GM12878 (cell line): ENCODE data around the gene GZMM. TPM values are rescaled to one million over a fixed set of nuclear protein-coding genes. Genes with fewer than 3 reads are reported as not detected.

Experiments
- ATAC-seq: fragments of 200-7000 bp; cut with Tn5 transposase; 3 replicates; pipeline ENCODE4 v1.9.1; 2020; ENCODE audit warnings: mild to moderate bottlenecking, moderate library complexity
- BruUV-seq: library from RNA; stranded (reverse); fragments of 400-500 nt; replicated peaks from 2 replicates; lab custom pipeline; 2021; lab: Mats Ljungman, UMichigan
- CTCF ChIA-PET: fragments of 300-600 bp; sonication (Branson Sonifier 250); formaldehyde crosslinking; extraction: SDS; loops from one replicate; lab custom pipeline; 2021; ENCODE audit warnings: inconsistent platforms; lab: Yijun Ruan, JAX
- POLR2A ChIA-PET: fragments of 350-600 bp; formaldehyde crosslinking; extraction: SDS; loops from one replicate; lab custom pipeline; 2021; ENCODE audit warnings: inconsistent platforms; lab: Charles Lee
- RAD21 ChIA-PET: fragments of 300-600 bp; sonication (Branson Sonifier 250); formaldehyde crosslinking; loops from one replicate; lab custom pipeline; 2023; ENCODE audit warnings: antibody characterized with exemption; ENCODE audit not compliant: unreplicated experiment; lab: Charles Lee
- SMC1A ChIA-PET: fragments of 300-600 bp; sonication (Branson Sonifier 250); formaldehyde crosslinking; loops from one replicate; lab custom pipeline; 2023; ENCODE audit not compliant: unreplicated experiment, uncharacterized antibody; lab: Charles Lee
- DNase-seq: peaks from one replicate; pipeline ENCODE4 v3.0.0-alpha.2; 2011; ENCODE audit warnings: low read depth, low spot score
- FAIRE-seq: peaks from 3 replicates; lab custom pipeline; 2011; peaks lifted over from hg19 to GRCh38; lab: Jason Lieb, UNC
- H2AFZ ChIP-seq: 2 replicates; pipeline ENCODE4 v1.6.0; 2011; ENCODE audit warnings: low read depth, low read length, control low read depth; ENCODE audit not compliant: control insufficient read depth
- H3K27ac ChIP-seq: 2 replicates; pipeline ENCODE4 v1.5.1; 2011; ENCODE audit warnings: control low read depth; ENCODE audit not compliant: control insufficient read depth, insufficient read depth
- H3K27me3 ChIP-seq, 2 experiments: replicated peaks in 1 of 2; 2 replicates each; pipeline versions ENCODE4 v1.6.0 to v1.6.1; 2011; ENCODE audit warnings: low read length in 1 of 2; ENCODE audit not compliant: control insufficient read depth in 2 of 2, insufficient read depth in 2 of 2
- H3K36me3 ChIP-seq, 2 experiments: 2 replicates each; pipeline ENCODE4 v1.5.1; 2011; ENCODE audit warnings: low read length in 1 of 2; ENCODE audit not compliant: control insufficient read depth in 2 of 2, insufficient read depth in 2 of 2
- H3K4me1 ChIP-seq: 2 replicates; pipeline ENCODE4 v1.6.1; 2011; ENCODE audit warnings: mild to moderate bottlenecking, low read length, moderate library complexity, mixed read lengths; ENCODE audit not compliant: control insufficient read depth, insufficient read depth
- H3K4me2 ChIP-seq: 2 replicates; pipeline ENCODE4 v1.6.0; 2011; ENCODE audit warnings: control low read depth; ENCODE audit not compliant: control insufficient read depth, insufficient read depth
- H3K4me3 ChIP-seq: fragments of 200-600 bp; sonication (generic); 2 replicates; pipeline ENCODE4 v1.5.1; 2016
- H3K79me2 ChIP-seq: 2 replicates; pipeline ENCODE4 v1.6.0; 2011; ENCODE audit warnings: low read length; ENCODE audit not compliant: control insufficient read depth, insufficient read depth
- H3K9ac ChIP-seq: 2 replicates; pipeline ENCODE4 v1.8.0; 2011; ENCODE audit warnings: low read length, control low read depth, mixed read lengths; ENCODE audit not compliant: control insufficient read depth, insufficient read depth
- H3K9me3 ChIP-seq: replicated peaks from 3 replicates; pipeline ENCODE4 v1.5.1; 2011; ENCODE audit warnings: mild to moderate bottlenecking, low read length; ENCODE audit not compliant: control insufficient read depth, insufficient read depth
- H4K20me1 ChIP-seq: 2 replicates; pipeline ENCODE4 v1.6.0; 2011; ENCODE audit not compliant: control insufficient read depth, insufficient read depth
- BCL3 ChIP-seq: IDR thresholded peaks from 2 replicates; pipeline ENCODE4 v1.6.1; 2011; ENCODE audit warnings: borderline replicate concordance, low read depth, mild to moderate bottlenecking, moderate library complexity, low read length; ENCODE audit not compliant: insufficient read depth, poor library complexity, severe bottlenecking
- BMI1 ChIP-seq: fragments of 450-650 bp; IDR thresholded peaks from 2 replicates; pipeline ENCODE4 v1.6.1; 2016; ENCODE audit warnings: mild to moderate bottlenecking, moderate library complexity, borderline replicate concordance
- CHD2 ChIP-seq: IDR thresholded peaks from 2 replicates; pipeline ENCODE4 v1.6.1; 2011; ENCODE audit warnings: low read depth, low read length, improper control_type of control experiment, borderline replicate concordance
- CREB1 ChIP-seq: IDR thresholded peaks from 2 replicates; pipeline ENCODE4 v1.6.1; 2012; ENCODE audit warnings: low read depth, mild to moderate bottlenecking, inconsistent platforms
- KAT2A ChIP-seq: conservative IDR thresholded peaks from 2 replicates; pipeline ENCODE4 v1.6.1; 2011; ENCODE audit warnings: low read depth, low read length; ENCODE audit not compliant: control insufficient read depth
- MLLT1 ChIP-seq: fragments of 450-650 bp; IDR thresholded peaks from 2 replicates; pipeline ENCODE4 v1.6.1; 2016; ENCODE audit warnings: mild to moderate bottlenecking
- MTA2 ChIP-seq: fragments of 450-650 bp; IDR thresholded peaks from 2 replicates; pipeline ENCODE4 v1.6.1; 2016; ENCODE audit warnings: low read depth, mild to moderate bottlenecking, moderate library complexity
- MYB ChIP-seq: fragments of 150-350 bp; IDR thresholded peaks from 2 replicates; pipeline ENCODE4 v1.6.1; 2014; ENCODE audit warnings: mild to moderate bottlenecking, low read depth, low read length, borderline replicate concordance
- NR2C2 ChIP-seq: IDR thresholded peaks from 2 replicates; pipeline ENCODE4 v1.6.1; 2011; ENCODE audit warnings: borderline replicate concordance, low read depth; ENCODE audit not compliant: control insufficient read depth, insufficient read length
- RELA ChIP-seq: fragments of 450-650 bp; IDR thresholded peaks from 2 replicates; pipeline ENCODE4 v1.8.0; 2014; ENCODE audit warnings: borderline replicate concordance; ENCODE audit not compliant: partially characterized antibody
- ZZZ3 ChIP-seq: IDR thresholded peaks from 2 replicates; pipeline ENCODE4 v1.6.1; 2011; ENCODE audit warnings: low read depth; ENCODE audit not compliant: control insufficient read depth, insufficient read length
- WGBS: methylation state at CpG from one replicate; pipeline ENCODE4 v1.1.6; 2016; ENCODE audit warnings: low lambda C conversion rate; ENCODE audit not compliant: insufficient replicate concordance, insufficient coverage; ENCODE audit errors: missing lambda C conversion rate; 5-methylcytosine and 5-hydroxymethylcytosine counted together
- in situ Hi-C: fragments of 300-500 bp; cut with MboI; formaldehyde crosslinking; loops from 9 replicates; pipeline ENCODE4 v1.14.3; 2018; ENCODE audit warnings: mixed read lengths
- intact Hi-C: fragments of 100-400 bp; cut with micrococcal nuclease; formaldehyde crosslinking; loops from one replicate; pipeline ENCODE4 v1.14.2; 2022; ENCODE audit not compliant: unreplicated experiment
- polyA plus RNA-seq, 11 experiments: library from polyadenylated mRNA; depleted of rRNA in 4 of 11; unstranded in 6 of 11; stranded (reverse) in 5 of 11; fragments of >200 nt; fragmentation: Nextera tagmentation in 4 of 11; fragmentation: Illumina TruSeq in 1 of 11; extraction: Ambion mirVana in 4 of 11; extraction: Trizol in 1 of 11; gene quantifications; 1 replicate in 1 of 11; 2 replicates in 10 of 11; pipeline versions ENCODE4 v1.2.1 to v1.2.3, GENCODE V29; 2011 to 2016; ENCODE audit warnings: inconsistent platforms in 2 of 11, missing spikeins in 2 of 11, low read depth in 1 of 11
- total RNA-seq, 4 experiments: library from RNA; depleted of rRNA in 3 of 4; stranded (reverse); fragments of >200 nt in 3 of 4; fragmentation: Illumina TruSeq in 1 of 4; extraction: Trizol in 1 of 4; gene quantifications; 2 replicates each; pipeline versions ENCODE4 v1.2.1 to v1.2.3, GENCODE V29; 2013 to 2021

GZMM gene
- total and polyA plus RNA-seq, 10 of the 15 experiments (the other 5 are each of a cell fraction or from before 2014, with no cell fraction given): 0.09 to 0.48 (median 0.23) TPM; not detected in 7

- TF ChIP-seq BMI1 (no peak), BCL3 (no peak), KAT2A (no peak), MYB (no peak)
Measured at GRCh38 chr19:547836-548720, 4.2 kb downstream of the GZMM start (continued).

GRCh38 chr19:548886-549830 is 5.3 kb downstream of the GZMM start:
- SMC1A ChIA-PET: no interaction called here
- TF ChIP-seq CHD2 (no peak), ZZZ3 (no peak), CREB1 (no peak), RELA (no peak), MLLT1 (no peak), NR2C2 (no peak), MTA2 (no peak)
- TF ChIP-seq, all 136 proteins: peak for 0
- Histone ChIP-seq H3K36me3 (no peaks in the 10 kb centered on the region), H4K20me1 (no peaks in the 10 kb centered on the region), H3K4me1 (no peaks in the 10 kb centered on the region), H2AFZ (no peak overlapping the region), H3K9me3 (no peaks in the 10 kb centered on the region), H3K79me2 (no peaks in the 10 kb centered on the region), H3K27ac (no peak overlapping the region), H3K27me3 (no peaks in the 10 kb centered on the region), H3K9ac (no peak overlapping the region), H3K4me3 (no peak overlapping the region), H3K4me2 (no peak overlapping the region)
- DNase-seq (no peak), ATAC-seq (no peak), FAIRE-seq (no peak)
- POLR2A ChIA-PET: no interaction called here
- WGBS: 68% methylated on average over 46 of the region's 52 CpGs
- in situ Hi-C loops (no loop called here), intact Hi-C loops (no loop called here)
- CTCF ChIA-PET: no interaction called here
- BruUV-seq: no TSS peak
- RAD21 ChIA-PET: no interaction called here
